Esophagus muscularis mucosa (tissue), 4 donors: ENCODE measurements around the gene NGEF.

Experiments used
- CTCF ChIP-seq, 3 experiments: fragments of 200-600 bp in 2 of 3; fragments of 450-650 bp in 1 of 3; sonication (generic) in 2 of 3; IDR thresholded peaks; one replicate each; pipeline ENCODE4 v1.5.1; 2017 to 2019; ENCODE audit warnings: antibody characterized with exemption in 3 of 3, mild to moderate bottlenecking in 2 of 3, moderate library complexity in 1 of 3
- EP300 ChIP-seq: sonication (generic); formaldehyde crosslinking; IDR thresholded peaks from one replicate; pipeline ENCODE4 v1.6.1; 2017; ENCODE audit warnings: antibody characterized with exemption
- POLR2A ChIP-seq: fragments of 450-650 bp; IDR thresholded peaks from one replicate; pipeline ENCODE4 v1.6.1; 2017; ENCODE audit warnings: antibody characterized with exemption, moderate library complexity, mild to moderate bottlenecking, low read depth
- POLR2AphosphoS5 ChIP-seq, 2 donors: sonication (generic); formaldehyde crosslinking; IDR thresholded peaks; one replicate each; pipeline ENCODE4 v1.6.1; 2017; ENCODE audit warnings: antibody characterized with exemption in 2 of 2

DNA sequence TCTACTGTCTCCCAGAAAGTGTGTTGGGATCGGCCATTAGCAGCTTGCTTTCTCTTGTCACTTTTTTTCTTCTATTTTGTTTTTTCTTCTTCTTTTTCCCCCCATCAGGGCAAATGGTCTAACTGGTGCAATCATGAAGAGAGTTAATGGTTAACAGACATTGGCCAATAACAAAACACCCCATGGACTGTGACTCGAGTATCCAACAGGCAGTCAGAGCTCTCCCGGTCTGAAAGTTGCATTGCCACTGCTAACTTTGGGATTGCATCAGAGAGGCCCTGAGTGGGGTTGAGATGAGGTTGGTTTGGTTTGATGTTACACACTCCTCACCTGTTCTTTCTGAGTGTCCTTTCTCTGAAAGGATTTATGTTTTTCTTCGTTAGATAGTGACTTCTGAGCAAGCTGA is 155.9 kb downstream of the NGEF start:
- TF ChIP-seq POLR2AphosphoS5 (IDR thresholded peaks at IDR 0.05) (no peak), CTCF (IDR thresholded peaks at IDR 0.05) (no peak), POLR2A (no peak), EP300 (no peak)
